KG1 (cell line): ENCODE measurements around the gene FAM9C.
"Not testable (repeated sequence)": the region's sequence is repeated elsewhere in the genome, so short reads cannot be mapped to it uniquely, and the experiment has no call there.

ENCODE experiments used
- DNase-seq: peaks from one replicate; lab custom pipeline; 2025; lab: John Stamatoyannopoulos, UW

Gene FAM9C

DNA sequence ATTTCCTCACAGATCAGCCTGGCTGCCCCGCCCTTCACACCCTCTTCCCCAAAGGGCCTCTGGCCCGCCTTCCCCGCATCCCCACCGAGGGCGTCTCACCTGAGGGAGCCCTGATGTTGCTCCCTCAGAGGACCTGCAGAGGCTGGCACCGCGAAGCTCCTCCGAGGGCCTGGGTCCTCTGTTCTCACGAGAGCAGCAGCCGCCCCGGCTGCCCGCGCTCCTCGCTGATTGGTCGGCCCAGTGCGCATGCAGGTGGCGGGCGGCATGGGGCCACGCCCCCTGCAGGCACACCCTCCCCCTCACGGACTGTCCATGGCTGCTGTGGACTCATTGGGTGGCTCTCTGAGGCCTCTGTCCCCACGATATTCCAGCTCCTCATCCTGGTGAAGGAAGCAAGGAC lies at the start of gene FAM9C:
TSS of gene FAM9C (minus strand) at position 180 of the 400 bp plus-strand sequence. CDS start 831 bp downstream, outside the sequence.
- no peak for DNase-seq

GRCh38 chrX:13093529-13094140 lies 49.2 kb upstream of the FAM9C start:
- no peak for DNase-seq

GRCh38 chrX:13092455-13092941 lies 48.1 kb upstream of the FAM9C start:
- DNase-seq, result peak; percentile 13

- peak; percentile 32 for DNase-seq
These were observed 46.8 kb upstream of the FAM9C start for GRCh38 chrX:13091111-13091765.

- DNase-seq, result peak; percentile 32
These were observed 46.1 kb upstream of the FAM9C start for GRCh38 chrX:13090339-13091110.

GRCh38 chrX:13090027-13090338 lies 45.6 kb upstream of the FAM9C start:
- DNase-seq, result no peak

GRCh38 chrX:13088156-13088487 lies 43.7 kb upstream of the FAM9C start:
- DNase-seq, result peak; percentile 15

- DNase-seq, result peak; percentile 32
These were observed 43.1 kb upstream of the FAM9C start for GRCh38 chrX:13087322-13088155.

- not testable (repeated sequence) for DNase-seq
These were observed 42.4 kb upstream of the FAM9C start for GRCh38 chrX:13086793-13087321.

GRCh38 chrX:13086076-13086475 lies 41.7 kb upstream of the FAM9C start:
- DNase-seq, result no peak

DNA sequence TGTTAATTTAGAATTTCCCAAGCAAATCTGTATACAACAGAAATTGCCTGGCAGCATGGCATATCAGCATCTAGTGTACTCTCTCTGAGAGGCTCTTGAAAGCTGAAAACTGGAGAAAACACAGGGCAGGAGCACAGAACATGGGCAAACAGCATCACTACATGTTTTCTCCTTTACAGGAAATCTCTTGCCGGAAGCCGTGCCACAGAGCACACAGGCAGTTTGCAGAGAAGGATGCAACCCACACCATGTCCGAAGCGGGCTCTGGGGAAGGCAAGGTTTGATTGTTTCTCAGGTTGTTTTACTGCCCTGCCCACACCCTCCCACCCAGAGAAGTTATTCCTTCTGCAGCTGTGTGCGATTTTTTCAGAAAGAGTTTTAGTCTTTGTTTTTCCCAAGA lies 41.1 kb upstream of the FAM9C start:
- peak; percentile 4 for DNase-seq

- no peak for DNase-seq
These were observed 40.2 kb upstream of the FAM9C start for GRCh38 chrX:13084611-13085010.

- not testable (repeated sequence) for DNase-seq
These were observed 39.4 kb upstream of the FAM9C start for GRCh38 chrX:13083755-13084326.

GRCh38 chrX:13082206-13083065 lies 38.0 kb upstream of the FAM9C start:
- peak; percentile 1 for DNase-seq

DNA sequence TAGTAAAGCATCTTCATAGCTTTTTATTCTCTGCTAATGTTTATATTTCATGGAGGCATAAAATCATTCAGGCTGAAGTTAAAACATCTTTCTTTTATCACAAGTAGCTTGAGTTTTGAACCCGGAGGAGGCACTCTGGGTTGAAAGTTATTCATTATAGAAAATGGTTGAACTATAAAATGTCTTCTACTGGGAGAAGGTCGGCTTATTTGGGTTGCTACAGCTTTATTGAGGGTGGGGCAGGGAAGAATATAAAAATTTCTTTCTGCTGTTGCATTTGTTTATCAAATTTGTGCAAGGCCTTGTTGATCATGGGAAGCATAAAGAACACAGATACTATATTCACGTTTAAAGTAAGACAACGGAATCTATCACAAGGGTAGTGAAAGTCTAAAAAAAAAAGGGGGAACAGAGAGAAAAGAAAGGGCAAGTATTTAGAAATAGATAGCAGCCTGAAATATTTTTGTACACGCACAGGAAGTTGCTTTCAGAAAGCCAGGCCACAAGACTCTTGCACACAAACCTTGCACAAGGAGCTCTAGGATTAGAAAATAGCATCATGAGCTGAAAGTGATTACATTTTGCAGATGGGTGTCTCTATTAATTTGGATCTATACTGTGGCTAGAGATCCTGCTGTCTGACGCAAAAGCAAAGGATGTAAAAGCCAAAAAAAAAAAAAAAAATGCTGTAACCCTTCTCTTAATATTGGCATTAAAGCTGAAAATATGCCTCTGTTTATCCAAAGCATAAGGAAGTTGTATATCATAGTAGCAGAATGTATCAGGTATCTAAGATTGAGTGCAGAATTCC lies 37.2 kb upstream of the FAM9C start:
- DNase-seq, result peak; percentile 32

DNA sequence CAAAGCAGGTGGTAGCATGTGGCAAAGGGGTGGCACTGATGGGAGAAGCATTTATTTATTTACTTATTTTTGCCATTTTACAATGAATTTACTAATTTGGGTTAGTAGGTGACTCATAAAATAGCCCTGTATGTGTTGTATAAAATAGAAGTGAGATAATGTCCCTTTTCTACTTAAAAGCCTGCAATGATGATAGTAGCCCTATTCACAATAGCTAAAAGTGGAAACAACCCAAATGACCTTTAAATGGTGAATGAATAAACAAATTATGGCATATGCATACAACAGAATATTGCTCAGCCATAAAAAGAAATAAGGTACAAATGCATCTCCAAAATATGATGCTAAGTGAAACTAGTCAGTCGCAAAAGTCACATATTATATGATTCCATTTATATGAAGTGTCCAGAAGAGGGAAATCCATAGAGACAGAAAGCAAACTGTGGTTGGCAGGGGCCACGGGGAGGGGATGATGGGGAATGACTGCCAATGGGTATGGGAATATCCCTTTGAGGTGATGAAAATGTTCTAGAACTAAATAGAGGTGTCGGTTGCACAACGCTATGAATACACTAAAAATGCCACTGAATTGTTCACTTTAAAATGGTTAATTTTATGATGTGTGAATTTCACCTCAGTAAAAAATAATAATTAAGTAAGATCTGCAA lies 35.8 kb upstream of the FAM9C start:
- DNase-seq, result no peak

GRCh38 chrX:13078739-13079444 lies 34.5 kb upstream of the FAM9C start:
- DNase-seq, result no peak

DNA sequence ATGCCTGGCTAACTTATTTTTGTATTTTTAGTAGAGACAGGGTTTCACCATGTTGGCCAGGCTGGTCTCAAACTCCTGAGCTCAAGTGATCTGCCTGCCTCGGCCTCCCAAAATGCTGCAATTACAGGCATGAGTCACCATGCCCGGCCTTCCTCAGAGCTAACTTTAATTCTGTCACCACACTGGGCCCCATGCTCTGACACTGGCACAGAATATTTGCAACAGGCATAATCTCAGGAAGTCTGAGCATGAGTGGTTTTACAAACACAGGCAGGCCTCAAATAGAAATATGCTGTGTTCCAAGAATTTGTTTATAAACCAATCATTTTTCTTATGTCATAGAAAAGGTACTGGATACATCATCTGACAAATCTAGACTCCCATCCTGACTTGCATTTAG lies 32.7 kb upstream of the FAM9C start:
- DNase-seq, result no peak
